HTERT RPE-1 (cell line): Measurements from ENCODE around the gene PNKD.
"Not testable (repeated sequence)": the region's sequence is repeated elsewhere in the genome, so short reads cannot be mapped to it uniquely, and the experiment has no call there.

Experiments
- in situ Hi-C: fragments of 300-500 bp; cut with MboI; formaldehyde crosslinking; loops from 4 replicates; pipeline ENCODE4 v1.14.3; 2020; ENCODE audit warnings: low sequenced_read_pairs

PNKD gene

GRCh38 chr2:218272531-218273212 is 2.4 kb downstream of the PNKD start:
- in situ Hi-C loops = no loop called here

- in situ Hi-C loops = not testable (repeated sequence)
These were observed 3.0 kb downstream of the PNKD start for GRCh38 chr2:218273214-218273907.

GRCh38 chr2:218273908-218274249 is 3.6 kb downstream of the PNKD start:
- in situ Hi-C loops = no loop called here

GRCh38 chr2:218274586-218274985 is 4.3 kb downstream of the PNKD start:
- in situ Hi-C loops = no loop called here

- in situ Hi-C loops = no loop called here
These were observed 5.2 kb downstream of the PNKD start for GRCh38 chr2:218275371-218276072.

GRCh38 chr2:218276986-218277755 is 6.9 kb downstream of the PNKD start:
- in situ Hi-C loops = no loop called here

- in situ Hi-C loops = no loop called here
These were observed 7.6 kb downstream of the PNKD start for GRCh38 chr2:218277921-218278320.

- in situ Hi-C loops = no loop called here
These were observed 8.4 kb downstream of the PNKD start for GRCh38 chr2:218278531-218279360.

GRCh38 chr2:218280260-218280870 is 10.0 kb downstream of the PNKD start:
- in situ Hi-C loops = no loop called here

- in situ Hi-C loops = no loop called here
These were observed 11.1 kb downstream of the PNKD start for GRCh38 chr2:218281449-218281848.

GRCh38 chr2:218282173-218282991 is 12.1 kb downstream of the PNKD start:
- in situ Hi-C loops = no loop called here

GRCh38 chr2:218284106-218284811 is 13.9 kb downstream of the PNKD start:
- in situ Hi-C loops = no loop called here

GRCh38 chr2:218285604-218286003 is 15.3 kb downstream of the PNKD start:
- in situ Hi-C loops = no loop called here

GRCh38 chr2:218286570-218287459 is 16.5 kb downstream of the PNKD start:
- in situ Hi-C loops = no loop called here

- in situ Hi-C loops = no loop called here
These were observed 19.5 kb downstream of the PNKD start for GRCh38 chr2:218289639-218290315.

- in situ Hi-C loops = no loop called here
These were observed 20.3 kb downstream of the PNKD start for GRCh38 chr2:218290316-218291261.
